Nephron progenitor cell (in vitro differentiated cells): ENCODE measurements around the gene IFI44.

Experiments used
- DNase-seq: peaks from one replicate; pipeline ENCODE4 v3.0.0; 2021
- H3K27ac Mint-ChIP-seq: 2 replicates; pipeline ENCODE4 v1.8.0; 2021; ENCODE audit warnings: mild to moderate bottlenecking, moderate library complexity, mixed read lengths
- H3K27me3 Mint-ChIP-seq: 2 replicates; pipeline ENCODE4 v1.8.0; 2021; ENCODE audit warnings: mild to moderate bottlenecking, low read depth, mixed read lengths; ENCODE audit not compliant: poor library complexity
- H3K36me3 Mint-ChIP-seq: 2 replicates; pipeline ENCODE4 v1.8.0; 2021; ENCODE audit warnings: low read depth, mixed read lengths
- H3K4me1 Mint-ChIP-seq: 2 replicates; pipeline ENCODE4 v1.8.0; 2021; ENCODE audit warnings: mixed read lengths
- H3K4me3 Mint-ChIP-seq: 2 replicates; pipeline ENCODE4 v1.8.0; 2021; ENCODE audit warnings: mild to moderate bottlenecking, moderate library complexity, mixed read lengths
- H3K9me3 Mint-ChIP-seq: 2 replicates; pipeline ENCODE4 v1.8.0; 2021; ENCODE audit warnings: mild to moderate bottlenecking, moderate library complexity, mixed read lengths
- TF ChIP-seq, protein P1 (sequence below): fragments of 200-600 bp; sonication (generic); IDR thresholded peaks from 2 replicates; pipeline ENCODE4 v1.5.0; 2021; ENCODE audit warnings: antibody characterized with exemption

The IFI44 gene

DNA sequence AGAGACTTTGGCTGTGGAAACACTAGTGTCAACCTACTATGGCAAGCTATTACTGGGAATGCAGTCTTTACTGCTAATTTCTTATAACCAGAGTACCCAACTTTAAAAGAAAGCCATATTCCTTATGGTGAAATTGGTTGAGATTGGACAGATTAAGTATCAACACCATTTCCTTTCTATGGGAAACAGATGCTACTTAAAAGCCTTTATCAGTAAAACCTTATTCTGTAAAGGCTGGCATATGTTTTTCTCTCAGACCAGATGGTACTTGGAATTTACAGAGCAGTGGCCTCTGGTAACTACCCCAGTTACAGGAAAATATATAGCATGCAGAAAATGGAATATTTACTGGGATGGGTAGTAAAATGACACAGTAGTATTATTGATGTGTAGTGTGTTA lies 18.8 kb downstream of the IFI44 start:
- Mint-ChIP-seq H3K27ac (no peak overlapping the region), H3K4me1 (no peaks in the 10 kb centered on the region), H3K9me3 (no peaks in the 10 kb centered on the region), H3K36me3 (no peaks in the 10 kb centered on the region), H3K27me3 (peaks cover 5% of the 10 kb centered on the region), H3K4me3 (no peak overlapping the region)
- DNase-seq = no peak
- TF ChIP-seq, protein P1, sequence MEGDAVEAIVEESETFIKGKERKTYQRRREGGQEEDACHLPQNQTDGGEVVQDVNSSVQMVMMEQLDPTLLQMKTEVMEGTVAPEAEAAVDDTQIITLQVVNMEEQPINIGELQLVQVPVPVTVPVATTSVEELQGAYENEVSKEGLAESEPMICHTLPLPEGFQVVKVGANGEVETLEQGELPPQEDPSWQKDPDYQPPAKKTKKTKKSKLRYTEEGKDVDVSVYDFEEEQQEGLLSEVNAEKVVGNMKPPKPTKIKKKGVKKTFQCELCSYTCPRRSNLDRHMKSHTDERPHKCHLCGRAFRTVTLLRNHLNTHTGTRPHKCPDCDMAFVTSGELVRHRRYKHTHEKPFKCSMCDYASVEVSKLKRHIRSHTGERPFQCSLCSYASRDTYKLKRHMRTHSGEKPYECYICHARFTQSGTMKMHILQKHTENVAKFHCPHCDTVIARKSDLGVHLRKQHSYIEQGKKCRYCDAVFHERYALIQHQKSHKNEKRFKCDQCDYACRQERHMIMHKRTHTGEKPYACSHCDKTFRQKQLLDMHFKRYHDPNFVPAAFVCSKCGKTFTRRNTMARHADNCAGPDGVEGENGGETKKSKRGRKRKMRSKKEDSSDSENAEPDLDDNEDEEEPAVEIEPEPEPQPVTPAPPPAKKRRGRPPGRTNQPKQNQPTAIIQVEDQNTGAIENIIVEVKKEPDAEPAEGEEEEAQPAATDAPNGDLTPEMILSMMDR = no peak

DNA sequence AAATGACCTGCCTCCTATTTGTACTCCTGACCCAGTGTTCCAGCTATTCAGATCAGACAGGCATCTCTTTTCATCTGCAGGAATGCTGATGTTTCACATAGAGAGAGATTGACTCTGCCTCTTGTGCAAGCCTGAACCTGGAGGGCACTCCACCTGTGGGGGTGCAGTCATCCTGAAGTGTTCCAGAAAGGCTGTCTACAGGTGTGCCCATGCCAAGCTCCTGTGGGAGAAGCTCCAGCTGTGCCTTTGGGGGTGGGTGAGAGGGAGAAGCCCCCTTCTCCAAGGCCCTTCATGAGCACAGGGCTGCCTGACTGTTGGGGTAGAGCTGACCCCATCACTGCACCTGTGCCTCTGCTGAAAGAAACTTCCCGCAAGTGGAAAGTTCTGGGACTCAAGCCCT lies 22.8 kb downstream of the IFI44 start:
- Mint-ChIP-seq H3K4me1 (no peaks in the 10 kb centered on the region), H3K27ac (no peak overlapping the region), H3K4me3 (no peak overlapping the region), H3K36me3 (no peaks in the 10 kb centered on the region), H3K27me3 (peaks cover 13% of the 10 kb centered on the region), H3K9me3 (no peaks in the 10 kb centered on the region)
- no peak for DNase-seq
- TF ChIP-seq, protein P1 = no peak

DNA sequence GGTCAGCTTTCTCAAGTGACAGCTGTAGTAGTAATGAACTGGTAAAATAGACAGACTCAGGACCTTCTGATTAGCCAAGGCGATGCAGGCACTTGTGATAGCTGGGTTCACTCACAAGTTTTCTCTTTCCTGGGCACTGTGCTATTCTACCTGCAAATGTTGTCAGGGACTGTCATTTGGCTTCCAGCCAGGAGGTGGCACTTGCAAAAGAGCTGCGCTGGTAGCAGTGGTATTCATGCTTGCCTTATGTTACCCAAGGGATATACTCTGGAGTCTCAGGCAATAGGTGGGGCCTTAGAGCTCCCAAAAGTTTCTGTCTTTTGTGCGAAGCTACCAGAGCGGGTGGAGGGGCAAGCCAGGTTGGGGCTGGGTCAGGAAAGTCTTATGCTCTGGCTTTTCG lies 23.5 kb downstream of the IFI44 start:
- H3K36me3 Mint-ChIP-seq = no peaks in the 10 kb centered on the region
- no peak overlapping the region for H3K27ac Mint-ChIP-seq
- H3K4me3 Mint-ChIP-seq = no peak overlapping the region
- H3K4me1 Mint-ChIP-seq = no peaks in the 10 kb centered on the region
- peaks cover 10% of the 10 kb centered on the region for H3K27me3 Mint-ChIP-seq
- no peaks in the 10 kb centered on the region for H3K9me3 Mint-ChIP-seq
- TF ChIP-seq, protein P1 = peak; percentile 30
- DNase-seq = no peak

DNA sequence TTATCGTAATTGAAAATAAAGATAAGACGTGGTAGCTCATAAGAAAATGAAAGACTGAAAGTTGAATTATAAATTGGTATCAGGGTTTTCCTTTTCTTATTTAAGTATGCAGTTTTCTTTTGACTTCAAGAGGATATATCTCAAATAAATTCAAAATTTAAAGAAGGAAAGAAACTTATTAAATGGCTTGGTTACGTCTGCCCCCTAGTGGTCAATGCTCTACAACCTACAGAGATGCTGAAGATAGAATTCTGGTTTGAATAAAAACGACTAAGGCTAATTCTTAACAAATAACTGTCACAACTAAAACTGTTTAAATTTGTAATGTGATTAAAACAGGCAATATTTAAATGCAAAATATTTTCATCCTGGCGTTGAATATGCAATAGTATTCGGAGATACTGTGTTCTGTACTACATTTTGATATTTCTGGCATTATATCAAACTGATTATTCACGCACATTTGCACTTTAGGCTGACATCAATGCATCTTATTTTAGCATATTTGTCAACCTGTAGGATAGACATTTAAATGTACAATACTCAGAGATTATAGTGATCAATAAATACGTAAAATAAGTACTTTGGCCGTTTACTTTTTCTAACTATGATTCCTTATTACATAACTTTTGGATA lies 26.8 kb downstream of the IFI44 start:
- Mint-ChIP-seq H3K9me3 (no peaks in the 10 kb centered on the region), H3K27ac (no peak overlapping the region), H3K36me3 (no peaks in the 10 kb centered on the region), H3K4me3 (no peak overlapping the region), H3K27me3 (peaks cover 8% of the 10 kb centered on the region), H3K4me1 (no peaks in the 10 kb centered on the region)
- TF ChIP-seq, protein P1 = peak; percentile 88
- peak; percentile 51 for DNase-seq

DNA sequence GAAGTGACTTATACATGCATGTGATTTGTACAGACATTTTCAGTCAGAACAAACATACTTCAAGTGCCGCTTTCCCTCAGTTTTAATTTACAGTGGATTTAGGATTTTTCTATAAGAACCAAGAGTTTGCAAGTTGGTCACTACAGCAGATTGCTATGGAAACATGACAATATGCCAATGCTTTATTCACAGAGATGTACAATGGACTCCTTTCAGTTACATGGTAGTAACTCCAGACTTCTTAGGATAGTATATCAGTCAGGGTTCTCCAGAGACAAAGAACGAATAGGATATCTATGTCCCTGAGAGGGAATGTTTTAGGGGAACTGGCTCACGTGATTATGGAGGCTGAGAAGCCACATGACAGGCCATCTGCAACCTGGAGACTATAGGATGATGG lies 27.4 kb downstream of the IFI44 start:
- TF ChIP-seq, protein P1 = no peak

DNA sequence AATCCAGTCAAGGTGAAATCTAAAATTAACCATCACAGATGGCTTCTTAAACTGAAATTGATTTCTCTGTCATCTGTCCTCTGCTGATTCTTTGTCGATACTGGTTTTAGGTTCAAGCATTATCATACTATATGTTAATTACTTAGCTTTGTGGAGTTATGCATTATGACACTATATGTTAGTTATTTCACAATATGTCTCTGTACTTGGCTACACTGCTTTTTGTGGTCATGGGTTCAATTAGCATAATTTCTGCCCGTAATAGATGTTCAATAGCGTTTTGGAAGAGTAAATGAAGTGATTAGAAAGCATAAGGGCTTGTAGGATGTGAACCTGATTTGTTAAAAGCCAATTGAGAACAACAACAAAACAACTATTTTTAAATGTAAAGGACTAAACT lies 28.2 kb downstream of the IFI44 start:
- Mint-ChIP-seq H3K27ac (no peak overlapping the region), H3K4me3 (no peak overlapping the region), H3K27me3 (peaks cover 8% of the 10 kb centered on the region), H3K4me1 (no peaks in the 10 kb centered on the region), H3K9me3 (no peaks in the 10 kb centered on the region), H3K36me3 (no peaks in the 10 kb centered on the region)
- TF ChIP-seq, protein P1 = no peak
- no peak for DNase-seq

More for the DNA sequence above, 27.4 kb downstream of the IFI44 start:
- Mint-ChIP-seq H3K27me3 (peaks cover 8% of the 10 kb centered on the region), H3K36me3 (no peaks in the 10 kb centered on the region), H3K9me3 (no peaks in the 10 kb centered on the region), H3K4me3 (no peak overlapping the region), H3K27ac (no peak overlapping the region), H3K4me1 (no peaks in the 10 kb centered on the region)
- no peak for DNase-seq
